Measurements from ENCODE around the gene ST8SIA5.
"Not testable (repeated sequence)": the region's sequence is repeated elsewhere in the genome, so short reads cannot be mapped to it uniquely, and the experiment has no call there.

The ST8SIA5 gene

DNA sequence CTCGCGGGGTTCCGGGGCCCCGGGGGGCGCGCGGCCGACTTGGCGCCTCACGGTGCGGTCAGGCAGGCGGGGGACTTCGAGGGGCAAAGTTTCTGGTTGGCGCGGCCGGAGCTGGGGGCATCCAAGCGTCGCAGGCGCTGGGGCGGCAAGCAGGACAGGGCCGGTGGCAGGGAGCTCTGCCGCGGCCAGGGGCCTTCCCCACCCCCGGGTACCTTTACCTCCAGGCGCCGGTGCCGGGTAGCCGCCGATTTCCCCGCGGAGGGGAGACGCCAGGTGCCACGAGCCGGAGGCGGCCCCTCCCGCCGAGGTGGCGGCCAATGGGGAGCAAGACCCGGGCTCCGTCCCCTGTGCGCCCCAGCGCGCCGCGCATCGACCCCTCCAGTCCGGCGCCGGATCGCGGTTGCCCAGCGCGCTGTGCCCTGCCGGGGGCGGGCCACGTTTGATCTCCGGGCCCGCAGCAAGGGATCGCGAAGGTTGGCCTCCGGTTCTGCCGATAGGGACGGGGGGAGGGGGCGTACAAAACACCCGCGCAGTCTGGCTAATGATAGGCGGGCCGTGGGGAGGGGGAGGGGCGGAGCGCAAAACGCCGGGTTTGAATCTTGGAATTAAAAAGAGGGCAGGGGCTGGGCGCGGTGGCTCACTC is at the start of gene ST8SIA5:
Gene ST8SIA5 (minus strand): TSS at position 495 of the 643 bp plus-strand sequence. CDS start 545 bp downstream, outside the sequence.
- no peak for DNase-seq (ENCODE audit: low read depth)

GRCh38 chr18:46795945-46796344 is 39.1 kb upstream of the ST8SIA5 start:
- DNase-seq (ENCODE audit: low read depth): not testable (repeated sequence)

DNA sequence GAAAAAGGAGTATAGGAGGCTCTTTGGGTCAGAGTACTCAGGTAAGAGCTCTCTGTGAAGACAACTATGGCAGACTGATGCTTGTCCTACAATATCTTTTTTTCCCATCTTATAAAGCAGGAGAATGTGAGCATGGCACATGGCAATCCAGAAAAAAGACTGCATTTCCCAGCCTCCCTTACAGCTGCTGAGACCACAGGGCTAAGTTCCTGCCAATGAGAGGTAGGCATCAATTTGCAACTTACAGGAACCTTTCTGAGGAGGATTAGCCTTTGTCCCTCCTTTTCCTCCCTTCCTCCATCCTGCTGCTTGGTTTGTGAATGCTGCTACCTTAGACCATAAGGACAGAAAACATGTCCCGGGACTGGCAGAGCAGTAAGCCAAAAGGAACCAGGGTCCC is 37.8 kb upstream of the ST8SIA5 start:
- no peak for DNase-seq (ENCODE audit: low read depth)

- DNase-seq (ENCODE audit: low read depth): no peak
These were observed 36.7 kb upstream of the ST8SIA5 start for GRCh38 chr18:46793565-46793964.

GRCh38 chr18:46789088-46789487 is 32.2 kb upstream of the ST8SIA5 start:
- DNase-seq (ENCODE audit: low read depth): no peak

GRCh38 chr18:46787674-46788073 is 30.8 kb upstream of the ST8SIA5 start:
- no peak for DNase-seq (ENCODE audit: low read depth)

DNA sequence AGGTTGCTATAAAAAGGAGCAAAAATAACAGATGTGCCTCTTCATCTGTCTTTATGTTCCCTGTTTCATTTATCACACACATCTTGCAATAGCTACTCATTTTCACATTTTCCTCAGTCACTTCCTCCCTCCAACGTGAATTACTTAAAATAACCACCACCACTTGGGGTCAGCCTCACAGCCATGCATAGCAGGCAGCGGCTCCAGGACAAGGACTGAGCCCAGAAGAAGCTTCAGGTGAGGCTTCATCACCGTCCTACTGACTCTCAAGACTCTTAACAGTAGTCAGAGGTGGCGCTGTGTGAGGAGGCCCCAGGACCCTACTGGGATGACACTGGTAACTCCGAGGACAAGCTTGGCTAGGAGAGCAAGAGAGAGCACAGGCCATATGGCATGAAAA is 15.5 kb upstream of the ST8SIA5 start:
- DNase-seq (ENCODE audit: low read depth): no peak

GRCh38 chr18:46771141-46771540 is 14.3 kb upstream of the ST8SIA5 start:
- no peak for DNase-seq (ENCODE audit: low read depth)

- DNase-seq (ENCODE audit: low read depth): no peak
These were observed 13.9 kb upstream of the ST8SIA5 start for GRCh38 chr18:46770708-46771107.

DNA sequence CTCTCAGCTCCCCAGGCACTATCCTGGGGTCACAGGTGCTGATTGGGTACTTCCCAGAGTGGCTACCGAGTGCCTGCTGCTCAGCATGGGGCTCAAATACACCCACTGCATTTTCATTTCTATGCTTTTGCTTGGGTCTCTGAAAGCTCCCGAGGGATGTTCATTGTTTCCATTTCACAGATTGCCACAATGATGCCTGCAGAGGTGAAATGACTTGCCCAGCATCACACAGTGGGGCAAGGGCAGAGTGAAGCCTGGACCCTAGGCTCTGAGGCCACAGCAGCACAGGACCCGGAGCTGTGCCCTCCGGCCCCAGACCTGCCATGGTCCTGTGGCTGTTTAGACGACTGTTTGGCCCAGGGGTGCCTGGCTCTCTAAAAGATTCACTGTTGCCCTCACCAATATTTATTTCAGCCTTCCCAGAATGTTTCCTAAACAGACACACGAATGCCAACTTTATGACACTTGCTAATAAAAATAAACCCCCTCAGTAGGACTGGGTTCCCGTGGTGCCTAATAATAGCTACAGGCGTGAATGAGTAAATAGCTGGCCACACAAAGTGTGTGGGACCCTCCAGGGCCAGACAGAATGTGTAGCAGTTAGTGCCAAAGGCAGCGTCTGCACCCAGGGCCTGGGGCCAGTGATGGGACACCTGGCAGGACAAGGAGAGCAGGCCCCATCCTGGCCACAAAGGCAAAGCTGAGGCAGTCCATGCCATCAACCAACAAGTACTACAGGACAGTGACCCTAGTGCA is 11.5 kb upstream of the ST8SIA5 start:
- DNase-seq (ENCODE audit: low read depth): no peak

GRCh38 chr18:46767217-46767616 is 10.4 kb upstream of the ST8SIA5 start:
- DNase-seq (ENCODE audit: low read depth): no peak

DNA sequence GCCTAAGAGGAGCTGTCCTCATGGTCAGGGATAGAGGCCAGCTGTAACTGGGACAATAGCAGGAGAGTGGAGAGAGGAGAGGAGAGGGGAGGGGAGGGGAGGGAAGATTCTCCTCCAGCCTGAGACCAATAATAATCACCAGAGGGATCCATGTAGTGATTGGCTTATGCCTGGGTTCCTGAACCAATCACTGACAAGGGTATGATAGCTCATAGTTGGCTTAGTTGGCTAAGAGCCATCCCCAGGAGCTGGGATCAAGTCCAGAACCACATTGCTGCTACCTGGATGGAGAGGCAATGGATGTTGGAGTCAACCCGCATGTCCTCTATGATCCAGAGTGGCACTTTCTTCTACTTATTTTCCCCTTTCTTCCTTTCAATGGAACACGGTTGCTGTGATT is 7.7 kb upstream of the ST8SIA5 start:
- DNase-seq (ENCODE audit: low read depth): no peak

- no peak for DNase-seq (ENCODE audit: low read depth)
These were observed 4.4 kb upstream of the ST8SIA5 start for GRCh38 chr18:46761059-46761769.

- DNase-seq (ENCODE audit: low read depth): no peak
These were observed 3.0 kb upstream of the ST8SIA5 start for GRCh38 chr18:46759890-46760289.

GRCh38 chr18:46756025-46756558 is 761 bp downstream of the ST8SIA5 start:
- DNase-seq (ENCODE audit: low read depth): no peak

- DNase-seq (ENCODE audit: low read depth): no peak
These were observed 1.4 kb downstream of the ST8SIA5 start for GRCh38 chr18:46755315-46756024.

DNA sequence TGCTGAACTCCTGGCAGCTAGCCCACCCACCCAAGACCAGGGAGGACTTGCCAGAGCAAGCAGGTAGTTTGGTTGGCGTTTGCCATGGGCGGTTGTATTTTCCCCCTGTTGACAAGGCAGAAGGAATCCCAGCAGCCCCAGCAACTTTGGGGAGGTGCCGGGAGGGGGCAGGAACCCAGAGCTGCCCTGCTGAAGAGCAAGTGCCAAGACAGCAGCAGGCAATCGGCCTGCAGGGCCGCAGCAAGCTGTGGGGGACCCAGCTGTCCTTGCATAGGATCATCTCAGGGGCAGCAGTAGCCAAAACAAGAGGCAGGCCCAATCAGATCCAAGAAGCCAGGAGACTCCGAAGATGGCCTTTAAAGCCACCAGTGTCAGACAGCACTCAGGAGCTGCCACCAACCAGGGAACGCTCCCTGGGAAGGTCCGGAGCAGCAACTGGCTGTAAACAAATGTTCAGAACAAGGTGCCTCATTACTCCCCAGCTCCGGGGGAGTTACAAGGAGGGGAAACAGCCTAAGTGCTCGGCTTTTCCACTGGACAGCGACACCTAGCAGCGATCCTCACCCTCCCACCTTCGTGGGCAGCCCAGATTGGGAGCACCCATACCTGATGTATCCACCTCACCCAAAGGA is 2.1 kb downstream of the ST8SIA5 start:
- DNase-seq (ENCODE audit: low read depth): no peak

DNA sequence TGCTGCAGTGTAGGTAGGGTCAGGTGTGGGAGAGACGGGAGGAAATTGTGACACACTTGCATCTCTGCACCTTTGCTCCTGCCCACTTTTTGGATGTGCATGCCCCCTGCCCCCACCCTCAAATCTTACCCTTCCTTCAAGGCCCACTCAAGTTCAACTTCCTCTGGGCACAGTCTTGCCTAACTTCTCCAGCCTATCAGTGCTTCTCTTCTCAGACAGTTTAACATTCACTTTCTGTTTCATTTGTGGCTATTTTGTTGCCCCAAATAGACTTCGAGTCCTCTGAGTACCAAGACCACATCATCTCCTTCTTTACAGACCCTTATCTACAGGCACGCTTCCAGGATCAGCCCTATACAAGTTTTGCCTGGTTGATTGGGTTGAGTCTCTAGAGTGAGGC is 2.7 kb downstream of the ST8SIA5 start:
- DNase-seq (ENCODE audit: low read depth): no peak

- no peak for DNase-seq (ENCODE audit: low read depth)
These were observed 5.0 kb downstream of the ST8SIA5 start for GRCh38 chr18:46751882-46752281.

DNA sequence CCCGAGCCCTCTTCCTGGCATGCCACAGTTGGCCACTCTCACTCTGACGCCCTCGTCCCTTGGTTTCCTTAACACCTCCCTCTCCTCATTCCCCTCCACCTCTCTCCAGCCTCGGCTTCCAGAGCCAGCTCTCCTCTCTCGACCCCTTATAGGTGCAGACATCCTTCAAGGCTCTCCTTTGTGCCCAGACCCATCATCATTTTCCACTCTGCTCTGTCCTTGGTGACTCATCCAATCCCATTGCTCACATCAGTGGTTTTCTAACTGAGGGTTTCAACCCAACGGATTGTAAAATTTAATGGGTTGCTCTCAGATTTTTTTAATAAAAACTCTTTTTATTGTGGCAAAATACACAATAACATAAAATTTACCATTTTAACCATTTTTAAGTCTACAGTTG is 6.2 kb downstream of the ST8SIA5 start:
- no peak for DNase-seq (ENCODE audit: low read depth)

DNA sequence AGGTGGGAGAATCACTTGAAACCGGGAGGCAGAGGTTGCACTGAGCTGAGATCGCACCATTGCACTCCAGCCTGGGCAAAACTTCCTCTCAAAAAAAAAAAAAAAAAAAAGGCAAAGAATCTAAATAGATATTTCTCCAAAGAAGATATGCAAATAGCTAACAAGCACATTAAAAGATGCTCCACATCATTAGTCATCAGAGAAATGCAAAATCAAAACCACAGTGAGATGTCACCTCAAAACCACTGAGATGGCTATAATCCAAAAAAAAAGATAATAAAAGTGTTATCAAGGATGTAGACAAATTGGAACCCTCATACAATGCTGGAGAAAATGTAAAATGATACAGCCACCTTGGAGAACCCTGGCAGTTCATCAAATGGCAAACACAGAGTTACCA is 8.4 kb downstream of the ST8SIA5 start:
- DNase-seq (ENCODE audit: low read depth): no peak

GRCh38 chr18:46740046-46740445 is 16.8 kb downstream of the ST8SIA5 start:
- no peak for DNase-seq (ENCODE audit: low read depth)
